Stimulated activated memory B cell treated with anti-CD40 and anti-IgM and Interleukin-4, amounts not matched to agents 10 μg/mL and 1 μg/mL and 100 μg/mL, for 72 hours (primary cell): ENCODE data around the gene CNOT11.
A peak's percentile ranks its signal among the peaks of the same experiment; 100 is the strongest.

ENCODE experiments used
- ATAC-seq: fragments of 150-1000 bp; cut with Tn5 transposase; 2 replicates; pipeline ENCODE4 v1.10.0; 2021
- H3K27ac Mint-ChIP-seq: one replicate; pipeline ENCODE4 v1.8.0; 2022; ENCODE audit warnings: mild to moderate bottlenecking, mixed read lengths
- H3K27me3 Mint-ChIP-seq: one replicate; pipeline ENCODE4 v1.8.0; 2022; ENCODE audit warnings: mixed read lengths
- H3K36me3 Mint-ChIP-seq: one replicate; pipeline ENCODE4 v1.8.0; 2022; ENCODE audit warnings: mixed read lengths
- H3K4me1 Mint-ChIP-seq: one replicate; pipeline ENCODE4 v1.8.0; 2022; ENCODE audit warnings: mixed read lengths
- H3K4me3 Mint-ChIP-seq: one replicate; pipeline ENCODE4 v1.8.0; 2022; ENCODE audit warnings: mild to moderate bottlenecking, moderate library complexity, mixed read lengths
- H3K9me3 Mint-ChIP-seq: one replicate; pipeline ENCODE4 v1.8.0; 2022; ENCODE audit warnings: mixed read lengths

CNOT11 gene

GRCh38 chr2:101258804-101259203, 6.1 kb downstream of the CNOT11 start:
- Mint-ChIP-seq H3K27ac (no peak overlapping the region), H3K4me3 (no peak overlapping the region), H3K9me3 (no peaks in the 10 kb centered on the region), H3K36me3 (peaks cover 46% of the 10 kb centered on the region), H3K4me1 (peaks cover 42% of the 10 kb centered on the region), H3K27me3 (no peaks in the 10 kb centered on the region)
- ATAC-seq, result no peak

GRCh38 chr2:101262142-101262541, 9.5 kb downstream of the CNOT11 start:
- H3K4me1 Mint-ChIP-seq, result peaks cover 13% of the 10 kb centered on the region
- H3K27ac Mint-ChIP-seq, result no peak overlapping the region
- no peaks in the 10 kb centered on the region for H3K9me3 Mint-ChIP-seq
- H3K27me3 Mint-ChIP-seq, result no peaks in the 10 kb centered on the region
- peaks cover 53% of the 10 kb centered on the region for H3K36me3 Mint-ChIP-seq
- ATAC-seq, result no peak
- no peak overlapping the region for H3K4me3 Mint-ChIP-seq

GRCh38 chr2:101263377-101263800, 10.7 kb downstream of the CNOT11 start:
- no peak for ATAC-seq
- peaks cover 23% of the 10 kb centered on the region for H3K4me1 Mint-ChIP-seq
- no peaks in the 10 kb centered on the region for H3K9me3 Mint-ChIP-seq
- peaks cover 59% of the 10 kb centered on the region for H3K36me3 Mint-ChIP-seq
- H3K27me3 Mint-ChIP-seq, result no peaks in the 10 kb centered on the region
- H3K27ac Mint-ChIP-seq, result no peak overlapping the region
- no peak overlapping the region for H3K4me3 Mint-ChIP-seq

DNA sequence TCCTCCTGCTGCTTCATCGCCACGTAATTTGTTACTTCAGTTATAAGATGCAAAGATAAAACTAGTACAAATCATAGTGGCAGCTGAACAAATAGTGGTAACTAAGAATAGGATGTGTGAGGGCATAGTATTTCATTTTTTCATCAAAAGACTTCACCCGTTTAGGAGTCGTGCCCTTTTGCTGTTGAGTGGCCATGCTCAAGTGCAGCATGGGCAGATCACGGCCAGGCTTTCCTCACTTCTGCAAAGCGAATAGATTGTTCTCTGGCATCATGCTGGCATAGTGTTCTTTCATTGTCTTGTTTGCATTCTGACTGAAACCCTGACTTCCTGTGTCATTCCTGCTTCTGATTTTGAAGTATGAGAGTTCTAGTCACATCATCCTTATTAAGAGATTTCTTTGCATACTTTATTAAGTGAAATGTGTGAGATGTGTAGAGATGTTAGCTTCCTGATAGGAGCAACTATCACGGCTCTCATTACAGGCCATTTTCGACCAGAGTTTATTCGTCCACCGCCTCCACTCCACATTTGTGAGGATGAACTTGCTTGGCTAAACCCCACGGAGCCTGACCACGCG, 11.8 kb downstream of the CNOT11 start:
- H3K4me1 Mint-ChIP-seq, result peaks cover 15% of the 10 kb centered on the region
- H3K27me3 Mint-ChIP-seq, result no peaks in the 10 kb centered on the region
- H3K36me3 Mint-ChIP-seq, result peaks cover 54% of the 10 kb centered on the region
- H3K9me3 Mint-ChIP-seq, result no peaks in the 10 kb centered on the region
- no peak for ATAC-seq
- no peak overlapping the region for H3K27ac Mint-ChIP-seq
- H3K4me3 Mint-ChIP-seq, result no peak overlapping the region

DNA sequence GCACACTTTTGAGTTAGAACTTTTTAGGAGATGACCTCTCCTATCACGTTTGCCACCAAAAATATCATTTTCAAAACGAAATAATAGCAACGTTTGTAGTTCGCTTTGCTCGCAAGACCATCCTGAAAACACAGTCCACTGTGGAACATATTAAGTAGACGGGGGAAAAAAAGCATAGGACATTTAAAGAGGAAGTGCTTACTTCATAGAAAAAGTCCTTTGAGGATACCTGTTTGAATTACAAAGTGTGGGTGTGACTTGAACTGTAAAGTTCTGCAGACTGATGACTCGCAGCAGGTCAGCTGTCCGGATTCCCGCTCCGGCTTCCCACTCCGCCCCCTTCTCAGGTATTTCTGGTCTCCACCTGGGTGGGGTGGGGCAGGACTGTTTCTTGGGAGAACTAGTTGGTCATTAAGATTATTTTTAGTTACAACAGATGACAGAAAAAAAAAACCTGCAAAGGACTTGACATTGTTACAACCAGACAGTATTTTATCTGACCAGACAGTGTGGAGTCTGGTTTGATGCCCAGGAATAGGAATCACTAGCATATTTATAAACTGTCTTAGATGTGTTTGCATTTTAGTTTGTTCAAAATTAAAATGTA, 13.3 kb downstream of the CNOT11 start:
- Mint-ChIP-seq H3K27me3 (no peaks in the 10 kb centered on the region), H3K4me1 (peaks cover 14% of the 10 kb centered on the region), H3K9me3 (no peaks in the 10 kb centered on the region), H3K4me3 (no peak overlapping the region), H3K36me3 (peaks cover 65% of the 10 kb centered on the region), H3K27ac (no peak overlapping the region)
- no peak for ATAC-seq

GRCh38 chr2:101267671-101268656, 15.3 kb downstream of the CNOT11 start:
- no peak for ATAC-seq
- Mint-ChIP-seq H3K4me3 (no peak overlapping the region), H3K9me3 (no peaks in the 10 kb centered on the region), H3K27me3 (no peaks in the 10 kb centered on the region), H3K4me1 (peaks cover 15% of the 10 kb centered on the region), H3K36me3 (peaks cover 60% of the 10 kb centered on the region), H3K27ac (peak overlapping the region; percentile 42)

- peaks cover 48% of the 10 kb centered on the region for H3K36me3 Mint-ChIP-seq
Observed at GRCh38 chr2:101270700-101271259, 18.1 kb downstream of the CNOT11 start.

DNA sequence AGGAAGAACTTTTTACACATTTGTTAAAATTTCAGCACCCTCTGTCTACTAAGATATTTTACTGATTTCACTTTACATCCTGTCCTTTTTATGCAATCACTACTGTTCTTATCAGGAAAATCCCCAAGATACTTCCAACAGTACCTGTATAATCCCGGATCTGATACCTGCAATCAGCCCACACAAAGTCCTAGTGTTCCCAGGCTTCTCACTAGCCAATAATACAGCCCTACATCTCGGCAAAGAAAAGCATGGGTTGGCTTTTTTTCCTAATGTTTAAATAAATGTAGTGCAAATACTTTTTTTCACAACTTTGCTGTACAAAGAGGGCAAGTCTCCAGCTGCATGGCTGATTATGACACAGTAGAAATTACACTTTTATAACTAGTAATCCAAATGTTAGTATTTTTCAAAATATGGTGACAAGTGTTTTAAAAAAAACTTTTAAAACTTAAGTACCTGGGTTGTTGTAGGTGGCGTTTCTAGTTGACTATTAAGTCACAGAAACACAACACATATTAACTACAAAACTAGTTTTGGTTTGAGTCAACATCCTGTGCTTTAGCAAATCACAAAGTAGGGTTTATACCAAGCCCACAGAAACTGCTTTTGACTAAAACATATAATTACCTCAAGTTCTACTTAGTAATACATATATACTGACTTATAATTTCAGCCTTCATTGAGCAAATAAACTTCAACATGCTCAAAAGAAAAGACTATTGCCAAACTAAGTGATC, 19.5 kb downstream of the CNOT11 start:
- Mint-ChIP-seq H3K9me3 (no peaks in the 10 kb centered on the region), H3K27me3 (no peaks in the 10 kb centered on the region), H3K27ac (peak overlapping the region; percentile 54), H3K4me1 (peaks cover 15% of the 10 kb centered on the region), H3K36me3 (peaks cover 38% of the 10 kb centered on the region), H3K4me3 (no peak overlapping the region)
- peak; percentile 69 for ATAC-seq

More at GRCh38 chr2:101270700-101271259, 18.1 kb downstream of the CNOT11 start:
- Mint-ChIP-seq H3K4me1 (peaks cover 15% of the 10 kb centered on the region), H3K27ac (peak overlapping the region; percentile 30), H3K9me3 (no peaks in the 10 kb centered on the region), H3K27me3 (no peaks in the 10 kb centered on the region), H3K4me3 (no peak overlapping the region)
- ATAC-seq, result no peak

DNA sequence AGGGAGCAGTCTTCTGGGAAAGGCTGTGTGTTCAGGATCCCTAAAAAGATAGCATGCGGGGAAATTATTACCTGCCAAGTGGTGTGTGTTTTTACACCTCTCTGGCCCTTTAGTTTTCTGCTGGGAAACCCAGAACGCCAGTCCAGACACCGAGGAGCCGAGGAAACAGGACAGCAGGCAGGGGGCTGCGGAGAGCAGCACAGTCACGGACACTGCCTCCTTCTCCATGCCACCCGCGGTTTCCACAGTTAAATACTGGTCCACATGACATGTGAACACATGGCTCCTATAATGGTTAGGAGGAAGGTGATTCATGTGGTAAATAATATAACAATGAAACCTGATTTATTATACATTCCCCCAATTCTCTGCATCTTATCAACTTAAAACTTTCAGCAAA, 20.4 kb downstream of the CNOT11 start:
- Mint-ChIP-seq H3K4me1 (peaks cover 9% of the 10 kb centered on the region), H3K27ac (no peak overlapping the region), H3K9me3 (no peaks in the 10 kb centered on the region), H3K27me3 (no peaks in the 10 kb centered on the region), H3K36me3 (peaks cover 36% of the 10 kb centered on the region), H3K4me3 (no peak overlapping the region)
- ATAC-seq, result no peak

- peaks cover 5% of the 10 kb centered on the region for H3K4me1 Mint-ChIP-seq
- no peaks in the 10 kb centered on the region for H3K27me3 Mint-ChIP-seq
- H3K27ac Mint-ChIP-seq, result no peak overlapping the region
- no peak for ATAC-seq
- peaks cover 34% of the 10 kb centered on the region for H3K36me3 Mint-ChIP-seq
- no peak overlapping the region for H3K4me3 Mint-ChIP-seq
- H3K9me3 Mint-ChIP-seq, result no peaks in the 10 kb centered on the region
Observed at GRCh38 chr2:101274142-101274541, 21.5 kb downstream of the CNOT11 start.

- Mint-ChIP-seq H3K9me3 (no peaks in the 10 kb centered on the region), H3K36me3 (peaks cover 38% of the 10 kb centered on the region), H3K27me3 (no peaks in the 10 kb centered on the region), H3K27ac (no peak overlapping the region), H3K4me1 (peaks cover 3% of the 10 kb centered on the region), H3K4me3 (no peak overlapping the region)
- ATAC-seq, result no peak
Observed at GRCh38 chr2:101277111-101277510, 24.4 kb downstream of the CNOT11 start.

DNA sequence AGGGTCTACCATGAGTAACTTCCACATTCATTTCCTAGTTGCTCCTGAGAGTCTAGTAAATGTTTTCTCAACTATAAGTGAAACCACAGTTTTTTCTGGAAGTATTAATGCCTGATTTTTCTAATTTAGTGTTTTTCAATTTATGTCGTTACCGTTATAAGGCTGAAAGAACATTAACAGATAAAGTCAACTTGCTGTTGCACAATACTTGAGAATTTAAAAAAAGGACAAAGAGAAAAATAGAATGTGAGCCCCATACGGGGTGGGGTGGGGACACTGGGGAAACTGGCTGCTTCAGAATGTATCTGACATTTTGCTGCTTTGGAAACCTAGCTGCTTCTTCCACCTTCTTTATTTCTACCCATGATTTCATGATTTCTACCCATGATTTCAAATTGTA, 26.2 kb downstream of the CNOT11 start:
- peak overlapping the region; percentile 40 for H3K27ac Mint-ChIP-seq
- H3K9me3 Mint-ChIP-seq, result no peaks in the 10 kb centered on the region

DNA sequence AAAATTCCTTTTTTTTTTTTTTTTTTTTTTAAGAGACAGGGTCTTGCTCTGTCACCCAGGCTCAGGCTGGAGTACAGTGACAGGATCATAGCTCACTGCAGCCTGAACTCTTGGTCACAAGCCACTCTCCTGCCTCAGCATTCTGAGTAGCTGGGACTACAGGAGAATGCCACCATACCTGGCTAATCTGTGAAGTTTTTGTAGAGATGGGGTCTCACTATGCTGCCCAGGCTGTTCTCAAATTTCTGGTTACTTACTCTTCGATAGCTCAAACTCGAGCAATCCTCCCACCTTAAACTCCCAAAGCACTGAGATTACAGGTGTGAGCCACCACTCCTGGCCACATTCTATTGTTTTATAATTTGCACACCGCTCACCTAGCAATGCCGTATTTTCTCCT, 28.8 kb downstream of the CNOT11 start:
- Mint-ChIP-seq H3K36me3 (peaks cover 48% of the 10 kb centered on the region), H3K4me1 (no peaks in the 10 kb centered on the region), H3K27ac (no peak overlapping the region), H3K27me3 (no peaks in the 10 kb centered on the region), H3K9me3 (no peaks in the 10 kb centered on the region), H3K4me3 (no peak overlapping the region)
- ATAC-seq, result no peak

More for the DNA sequence above, 26.2 kb downstream of the CNOT11 start:
- no peak overlapping the region for H3K4me3 Mint-ChIP-seq
- ATAC-seq, result no peak
- no peaks in the 10 kb centered on the region for H3K27me3 Mint-ChIP-seq
- H3K36me3 Mint-ChIP-seq, result peaks cover 47% of the 10 kb centered on the region
- H3K4me1 Mint-ChIP-seq, result no peaks in the 10 kb centered on the region

DNA sequence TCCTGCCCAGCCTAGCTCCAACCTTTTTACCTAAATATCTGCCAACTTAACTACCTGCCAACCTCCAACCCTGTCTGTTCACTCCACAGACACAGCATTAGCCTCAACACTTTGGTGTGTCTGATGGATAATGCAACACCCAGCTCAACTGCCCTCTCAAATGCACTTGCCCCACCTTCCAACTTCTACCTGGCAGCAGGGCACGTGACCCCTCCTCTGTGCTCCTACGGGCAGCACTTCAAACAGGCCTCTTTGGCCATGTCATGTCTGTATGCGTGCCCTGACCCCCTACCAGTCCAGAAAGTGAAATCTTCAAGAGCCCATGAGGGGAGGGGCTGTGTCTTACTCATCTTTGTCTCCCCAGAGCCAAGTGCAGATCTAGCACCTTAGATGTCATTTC, 30.3 kb downstream of the CNOT11 start:
- Mint-ChIP-seq H3K4me3 (no peak overlapping the region), H3K27me3 (no peaks in the 10 kb centered on the region), H3K9me3 (no peaks in the 10 kb centered on the region), H3K4me1 (no peaks in the 10 kb centered on the region), H3K27ac (no peak overlapping the region), H3K36me3 (peaks cover 53% of the 10 kb centered on the region)
- ATAC-seq, result no peak

- H3K36me3 Mint-ChIP-seq, result peaks cover 30% of the 10 kb centered on the region
- no peaks in the 10 kb centered on the region for H3K27me3 Mint-ChIP-seq
- ATAC-seq, result no peak
- no peak overlapping the region for H3K4me3 Mint-ChIP-seq
- H3K9me3 Mint-ChIP-seq, result no peaks in the 10 kb centered on the region
- H3K27ac Mint-ChIP-seq, result no peak overlapping the region
- H3K4me1 Mint-ChIP-seq, result no peaks in the 10 kb centered on the region
Observed at GRCh38 chr2:101286684-101287083, 34.0 kb downstream of the CNOT11 start.
